BJ (cell line): ENCODE measurements around the gene FMNL2. TPM values are rescaled to one million over a fixed set of nuclear protein-coding genes. Genes with fewer than 3 reads are reported as not detected.

Source experiments
- CTCF ChIA-PET: fragments of 350-600 bp; formaldehyde crosslinking; extraction: SDS; loops from one replicate; lab custom pipeline; 2021; ENCODE audit warnings: antibody characterized with exemption, inconsistent platforms; lab: Yijun Ruan, JAX
- POLR2A ChIA-PET: fragments of 300-600 bp; sonication (Branson Sonifier 250); formaldehyde crosslinking; extraction: SDS; loops from one replicate; lab custom pipeline; 2021; ENCODE audit warnings: antibody characterized with exemption; lab: Charles Lee
- DNase-seq: peaks from one replicate; pipeline ENCODE4 v3.0.0-alpha.2; 2011; ENCODE audit warnings: low read depth
- H3K27me3 ChIP-seq: 2 replicates; pipeline ENCODE4 v1.6.0; 2011; ENCODE audit warnings: low read length; ENCODE audit not compliant: control insufficient read depth, insufficient read depth
- H3K36me3 ChIP-seq: 2 replicates; pipeline ENCODE4 v1.5.1; 2011; ENCODE audit warnings: low read length; ENCODE audit not compliant: control insufficient read depth, insufficient read depth
- H3K4me3 ChIP-seq: 2 replicates; pipeline ENCODE4 v1.5.1; 2011; ENCODE audit warnings: low read depth, mild to moderate bottlenecking, control low read depth, low read length
- polyA plus RNA-seq: library from polyadenylated mRNA; depleted of rRNA; stranded (reverse); fragments of >200 nt; gene quantifications from 2 replicates; pipeline ENCODE4 v1.2.3, GENCODE V29; 2011
- TF ChIP-seq, protein P1 (sequence below): IDR thresholded peaks from 2 replicates; pipeline ENCODE4 v1.5.1; 2011; ENCODE audit warnings: low read depth, mild to moderate bottlenecking, control low read depth, inconsistent platforms, low read length, moderate library complexity; ENCODE audit not compliant: insufficient read depth

Gene FMNL2
- polyA plus RNA-seq, 1 experiment, result 2.4 TPM

- no peaks in the 10 kb centered on the region for H3K27me3 ChIP-seq
- TF ChIP-seq, protein P1, sequence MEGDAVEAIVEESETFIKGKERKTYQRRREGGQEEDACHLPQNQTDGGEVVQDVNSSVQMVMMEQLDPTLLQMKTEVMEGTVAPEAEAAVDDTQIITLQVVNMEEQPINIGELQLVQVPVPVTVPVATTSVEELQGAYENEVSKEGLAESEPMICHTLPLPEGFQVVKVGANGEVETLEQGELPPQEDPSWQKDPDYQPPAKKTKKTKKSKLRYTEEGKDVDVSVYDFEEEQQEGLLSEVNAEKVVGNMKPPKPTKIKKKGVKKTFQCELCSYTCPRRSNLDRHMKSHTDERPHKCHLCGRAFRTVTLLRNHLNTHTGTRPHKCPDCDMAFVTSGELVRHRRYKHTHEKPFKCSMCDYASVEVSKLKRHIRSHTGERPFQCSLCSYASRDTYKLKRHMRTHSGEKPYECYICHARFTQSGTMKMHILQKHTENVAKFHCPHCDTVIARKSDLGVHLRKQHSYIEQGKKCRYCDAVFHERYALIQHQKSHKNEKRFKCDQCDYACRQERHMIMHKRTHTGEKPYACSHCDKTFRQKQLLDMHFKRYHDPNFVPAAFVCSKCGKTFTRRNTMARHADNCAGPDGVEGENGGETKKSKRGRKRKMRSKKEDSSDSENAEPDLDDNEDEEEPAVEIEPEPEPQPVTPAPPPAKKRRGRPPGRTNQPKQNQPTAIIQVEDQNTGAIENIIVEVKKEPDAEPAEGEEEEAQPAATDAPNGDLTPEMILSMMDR, result no peak
- DNase-seq, result no peak
- ChIA-PET CTCF (interaction anchor here (0.9 to 4.2 kb wide), 7 partner anchors 9 to 451 kb away, joined by 3 to 23 read pairs (median 6); partner anchors contain the start of genes FMNL2 and STAM2), POLR2A (no interaction called here)
- H3K36me3 ChIP-seq, result no peaks in the 10 kb centered on the region
- no peak overlapping the region for H3K4me3 ChIP-seq
Measured at GRCh38 chr2:152626911-152627339, 292.0 kb downstream of the FMNL2 start.

- TF ChIP-seq, protein P1, result peak; percentile 63
- CTCF ChIA-PET, result interaction anchor here (0.7 to 4.2 kb wide), 13 partner anchors 8 to 451 kb away, joined by 3 to 23 read pairs (median 4); partner anchors contain the start of genes FMNL2 and STAM2
- no peaks in the 10 kb centered on the region for H3K36me3 ChIP-seq
- POLR2A ChIA-PET, result no interaction called here
- no peaks in the 10 kb centered on the region for H3K27me3 ChIP-seq
- no peak overlapping the region for H3K4me3 ChIP-seq
- DNase-seq, result no peak
Measured at GRCh38 chr2:152627351-152627957, 292.5 kb downstream of the FMNL2 start.

DNA sequence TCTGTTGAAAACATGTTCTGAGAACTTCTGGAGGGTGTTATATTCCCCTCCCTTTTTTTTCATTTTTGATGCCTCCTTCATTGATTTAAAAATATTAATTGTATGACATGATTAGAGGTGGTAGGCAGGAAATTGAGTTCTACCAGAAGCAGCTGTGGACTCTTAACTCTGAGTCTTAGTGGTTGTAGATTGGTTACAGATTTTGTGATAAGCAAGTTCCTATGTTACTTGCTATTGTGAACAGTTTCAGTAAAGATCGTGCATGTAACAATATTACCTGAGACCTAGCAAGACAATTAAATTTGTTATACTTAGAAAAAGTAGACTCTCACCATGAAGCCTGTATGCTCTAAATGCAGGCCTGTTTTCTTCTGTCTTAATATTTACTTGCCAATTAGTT is 294.2 kb downstream of the FMNL2 start:
- CTCF ChIA-PET, result interaction anchor here (2.4 to 4.1 kb wide), 2 partner anchors 440 to 453 kb away, joined by 9 to 16 read pairs; partner anchors contain the start of gene STAM2
- TF ChIP-seq, protein P1, result no peak
- H3K27me3 ChIP-seq, result no peaks in the 10 kb centered on the region

GRCh38 chr2:152630466-152630865 is 295.5 kb downstream of the FMNL2 start:
- ChIA-PET CTCF (interaction anchor here (2.4 kb wide), 1 partner anchor 455 kb away, joined by 9 read pairs; the partner anchor contains the start of gene STAM2), POLR2A (no interaction called here)
- TF ChIP-seq, protein P1, result no peak

More for the DNA sequence above, 294.2 kb downstream of the FMNL2 start:
- POLR2A ChIA-PET, result no interaction called here
- DNase-seq, result no peak
- Histone ChIP-seq H3K36me3 (no peaks in the 10 kb centered on the region), H3K4me3 (no peak overlapping the region)

DNA sequence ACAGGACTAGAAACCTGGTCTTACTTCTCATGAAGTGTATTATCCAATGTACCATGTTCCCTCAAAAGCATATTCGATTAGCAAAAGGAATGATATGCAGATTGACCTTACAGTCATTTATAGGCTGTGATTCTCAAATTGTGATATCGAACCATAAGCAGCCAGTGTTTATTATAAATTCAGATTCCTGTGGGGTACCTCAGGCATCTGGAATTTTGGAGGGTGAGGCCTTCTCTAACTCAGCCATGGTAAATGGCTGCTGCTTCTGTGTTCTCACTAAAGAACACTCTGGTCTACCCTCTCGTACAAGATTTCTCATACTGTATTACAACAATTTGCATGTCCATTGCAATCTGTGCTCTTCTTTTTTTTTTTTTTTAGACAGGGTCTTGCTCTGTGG is 297.8 kb downstream of the FMNL2 start:
- Histone ChIP-seq H3K36me3 (no peaks in the 10 kb centered on the region; the same call in 1 of the 2 replicates), H3K4me3 (no peak overlapping the region), H3K27me3 (no peaks in the 10 kb centered on the region)
- ChIA-PET CTCF (interaction anchor here (1.5 kb wide), 2 partner anchors 14 to 443 kb away, joined by 4 to 6 read pairs; no protein-coding TSS in a partner anchor), POLR2A (no interaction called here)
- TF ChIP-seq, protein P1, result no peak
- DNase-seq, result no peak

More at GRCh38 chr2:152630466-152630865, 295.5 kb downstream of the FMNL2 start:
- Histone ChIP-seq H3K4me3 (no peak overlapping the region), H3K27me3 (no peaks in the 10 kb centered on the region), H3K36me3 (no peaks in the 10 kb centered on the region; the same call in 1 of the 2 replicates)
- DNase-seq, result no peak
